AML-193 (cell line): ENCODE results near the gene GALNS.
A peak's percentile ranks its signal among the peaks of the same experiment; 100 is the strongest.

ENCODE experiments used
- DNase-seq, 2 experiments: peaks; one replicate each; lab custom pipeline; 2025; lab: John Stamatoyannopoulos, UW

Gene GALNS

GRCh38 chr16:88816736-88817535 is 39.8 kb downstream of the GALNS start:
- DNase-seq = no peak

GRCh38 chr16:88815901-88816589 is 40.7 kb downstream of the GALNS start:
- DNase-seq = peak; percentile 32 to 45

DNA sequence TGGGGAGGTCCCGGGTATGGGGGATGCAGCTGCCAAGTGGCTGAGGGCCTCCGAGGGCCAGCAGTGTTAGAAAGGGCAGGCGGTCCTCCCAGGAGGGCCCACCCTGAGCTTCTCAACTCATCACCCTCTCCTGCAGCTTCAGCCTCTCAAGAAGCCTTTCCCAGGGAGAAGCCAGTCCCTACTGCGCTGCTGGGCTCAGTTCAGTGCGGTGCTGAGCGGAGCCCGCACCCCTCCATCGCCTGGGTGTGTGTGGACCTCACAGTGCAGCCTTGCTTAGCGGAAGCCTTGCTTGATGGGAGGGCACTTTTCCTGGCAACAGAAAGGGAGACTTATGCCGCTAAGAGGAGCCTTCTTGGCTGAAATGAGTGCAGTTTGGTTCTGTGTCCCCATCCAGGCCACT is 41.5 kb downstream of the GALNS start:
- DNase-seq = no peak

DNA sequence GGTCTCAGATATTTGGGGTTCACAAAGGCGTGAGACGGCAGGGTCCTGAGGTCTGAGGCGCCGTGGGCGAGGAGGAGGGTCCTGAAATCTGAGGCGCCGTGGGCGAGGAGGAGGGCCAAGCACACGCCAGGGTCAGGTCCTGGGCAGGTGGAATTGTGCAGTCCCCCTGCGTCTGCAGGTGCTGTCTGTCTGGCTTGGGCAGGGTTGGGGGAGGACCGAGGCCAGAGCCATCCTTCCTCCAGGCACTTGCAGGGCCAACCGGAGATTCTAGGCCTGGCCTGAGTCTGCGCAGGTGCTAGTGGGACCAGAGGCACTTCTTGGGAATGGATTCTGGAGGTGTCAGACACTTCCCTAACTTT is 42.6 kb downstream of the GALNS start:
- no peak for DNase-seq

DNA sequence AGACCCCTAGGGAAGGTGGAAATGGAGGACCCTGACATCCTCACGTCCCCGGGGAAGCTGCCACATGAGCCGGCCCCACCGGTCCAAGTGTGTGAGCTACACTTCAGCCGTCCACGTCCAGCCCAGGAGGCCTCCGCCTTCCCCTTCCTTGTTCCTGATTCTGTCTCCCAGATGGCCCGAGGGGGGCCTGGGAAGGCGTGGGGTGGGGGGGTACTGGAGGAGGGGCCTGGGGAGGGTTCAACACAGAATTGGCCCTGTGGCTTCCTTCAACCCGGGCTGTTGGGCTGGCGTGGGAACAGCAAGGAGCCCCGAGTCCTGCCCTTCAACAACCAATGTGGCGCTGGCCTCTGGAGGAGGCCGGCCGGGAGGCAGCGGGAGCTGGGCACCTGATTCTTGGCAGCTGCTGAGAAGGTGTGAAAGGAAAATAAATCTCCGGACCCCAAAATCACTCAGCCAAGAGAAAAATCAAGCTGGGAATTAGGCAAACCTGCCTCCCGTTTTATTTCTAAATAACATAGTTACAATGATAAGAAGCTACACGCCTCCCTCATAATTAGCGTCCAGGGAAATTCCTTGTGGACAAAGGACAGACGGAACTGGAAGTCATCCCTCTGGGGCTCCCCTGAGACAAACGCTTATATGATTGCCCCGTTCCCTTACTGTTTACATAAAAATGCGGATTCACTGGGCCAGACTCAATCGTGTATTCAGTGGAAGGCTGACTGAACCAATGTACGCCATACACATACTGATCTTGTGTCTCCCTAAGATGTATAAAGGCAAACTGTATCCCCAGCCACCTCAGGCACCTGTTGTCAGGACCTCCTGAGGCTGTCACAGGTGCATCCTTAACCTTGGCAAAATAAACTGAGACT is 43.2 kb downstream of the GALNS start:
- DNase-seq = no peak

- DNase-seq = peak; percentile 65 to 77
Measured at GRCh38 chr16:88812513-88813268, 44.1 kb downstream of the GALNS start.

GRCh38 chr16:88811769-88812512 is 44.8 kb downstream of the GALNS start, which contains the start of gene APRT:
Gene APRT (minus strand): TSS chr16:88811928. CDS start chr16:88811899, 29 bp downstream.
- DNase-seq = peak; percentile 80 to 84

GRCh38 chr16:88810912-88811768 is 45.6 kb downstream of the GALNS start:
- DNase-seq = peak; percentile 43 to 60

DNA sequence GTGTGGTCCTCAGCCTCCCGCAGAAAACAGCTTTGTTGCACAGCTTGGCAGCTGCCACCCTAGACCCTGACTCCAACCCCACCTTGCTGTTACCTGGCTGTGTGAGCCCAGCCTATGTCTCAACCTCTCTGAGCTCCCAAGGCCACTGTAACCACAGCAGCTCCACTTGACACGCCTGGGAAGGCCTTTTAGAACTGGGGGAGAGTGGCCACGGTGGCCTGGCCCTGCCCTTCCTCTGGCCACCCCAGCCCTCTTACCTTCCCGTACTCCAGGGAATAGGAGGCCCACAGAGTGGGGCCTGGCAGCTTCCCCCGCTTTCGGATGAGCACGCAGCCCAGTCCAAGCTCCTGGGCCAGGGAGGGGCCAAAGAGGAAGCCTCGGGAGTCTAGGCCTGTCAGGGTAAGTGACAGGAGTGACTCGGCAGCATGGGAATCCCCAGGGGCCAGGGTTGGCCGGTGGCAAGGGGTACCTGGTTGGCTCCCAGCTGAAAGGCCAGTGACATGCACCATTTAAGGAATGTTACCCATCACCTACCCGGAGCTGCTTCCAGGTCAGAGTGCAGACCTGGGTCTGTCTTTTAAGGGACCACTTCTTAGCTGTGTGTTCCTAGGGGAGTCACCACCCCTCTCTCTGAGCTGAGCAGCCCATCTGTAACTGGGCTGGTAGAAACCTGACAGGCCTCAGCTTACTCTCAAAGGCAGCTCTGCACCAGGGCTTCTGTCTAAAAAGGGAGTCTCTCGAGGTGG is 46.4 kb downstream of the GALNS start:
- peak; percentile 35 to 45 for DNase-seq

GRCh38 chr16:88809676-88810165 is 47.0 kb downstream of the GALNS start:
- DNase-seq = no peak

GRCh38 chr16:88809068-88809675 is 47.6 kb downstream of the GALNS start:
- DNase-seq = no peak

DNA sequence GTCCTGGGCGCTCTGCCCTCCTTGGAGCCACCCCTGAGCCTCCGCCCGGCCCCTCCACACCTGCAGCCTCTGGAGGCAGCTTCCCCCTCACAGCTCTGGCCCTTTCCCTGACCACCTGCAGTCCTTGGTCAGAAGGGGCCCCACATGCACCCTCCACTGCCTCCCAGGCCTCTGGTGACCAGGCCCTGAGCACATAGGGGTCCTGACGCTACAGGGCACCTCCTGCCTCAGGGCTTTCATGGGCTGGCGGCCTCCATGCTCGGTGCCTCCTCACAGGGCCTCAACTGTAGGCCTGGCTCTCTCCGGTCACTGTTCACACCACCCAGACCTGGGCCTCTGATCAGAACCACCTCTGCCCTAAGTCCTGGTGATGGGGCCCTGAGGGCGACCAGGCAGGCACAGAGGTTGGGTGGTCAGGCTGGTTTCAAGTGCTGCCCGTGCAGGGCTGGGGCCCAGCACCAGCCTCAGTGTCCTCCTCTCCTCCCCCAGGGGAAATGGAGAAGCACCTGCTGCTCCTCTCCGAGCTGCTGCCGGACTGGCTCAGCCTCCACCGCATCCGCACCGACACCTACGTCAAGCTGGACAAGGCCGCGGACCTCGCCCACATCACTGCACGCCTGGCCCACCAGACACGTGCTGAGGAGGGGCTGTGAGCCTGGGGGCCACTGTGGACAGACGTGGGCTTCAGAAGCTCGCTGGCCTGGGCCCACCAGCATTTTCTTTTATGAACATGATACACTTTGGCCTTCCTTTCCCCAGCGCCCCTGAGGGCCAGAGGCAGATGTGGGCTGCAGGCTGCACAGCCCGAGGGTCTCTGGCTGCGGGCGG is 48.9 kb downstream of the GALNS start:
- DNase-seq = no peak

DNA sequence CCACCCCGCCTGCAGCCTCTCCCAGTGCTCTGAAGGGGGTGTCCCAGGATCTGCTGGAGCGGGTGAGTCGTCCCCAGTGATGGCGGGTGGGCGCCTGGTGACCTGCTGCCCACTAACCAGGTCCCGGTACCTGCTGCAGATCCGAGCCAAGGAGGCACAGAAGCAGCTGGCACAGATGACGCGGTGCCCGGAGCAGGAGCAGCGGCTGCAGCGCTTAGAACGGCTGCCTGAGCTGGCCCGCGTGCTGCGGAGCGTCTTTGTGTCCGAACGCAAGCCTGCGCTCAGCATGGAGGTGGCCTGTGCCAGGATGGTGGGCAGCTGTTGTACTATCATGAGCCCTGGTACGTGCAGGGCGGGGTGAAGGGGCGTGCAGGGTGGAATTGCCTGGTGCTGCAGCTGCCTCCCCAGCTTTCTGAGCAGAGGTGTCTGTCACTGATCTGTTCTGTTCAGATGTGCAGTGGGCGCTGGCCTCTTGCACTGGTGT is 49.6 kb downstream of the GALNS start:
- no peak for DNase-seq

GRCh38 chr16:88806491-88807111 is 50.1 kb downstream of the GALNS start:
- DNase-seq = no peak

GRCh38 chr16:88805887-88806393 is 50.8 kb downstream of the GALNS start:
- DNase-seq = no peak

GRCh38 chr16:88805340-88805715 is 51.4 kb downstream of the GALNS start:
- no peak for DNase-seq
